ENCODE results near the gene NELL1.

Gene NELL1

DNA sequence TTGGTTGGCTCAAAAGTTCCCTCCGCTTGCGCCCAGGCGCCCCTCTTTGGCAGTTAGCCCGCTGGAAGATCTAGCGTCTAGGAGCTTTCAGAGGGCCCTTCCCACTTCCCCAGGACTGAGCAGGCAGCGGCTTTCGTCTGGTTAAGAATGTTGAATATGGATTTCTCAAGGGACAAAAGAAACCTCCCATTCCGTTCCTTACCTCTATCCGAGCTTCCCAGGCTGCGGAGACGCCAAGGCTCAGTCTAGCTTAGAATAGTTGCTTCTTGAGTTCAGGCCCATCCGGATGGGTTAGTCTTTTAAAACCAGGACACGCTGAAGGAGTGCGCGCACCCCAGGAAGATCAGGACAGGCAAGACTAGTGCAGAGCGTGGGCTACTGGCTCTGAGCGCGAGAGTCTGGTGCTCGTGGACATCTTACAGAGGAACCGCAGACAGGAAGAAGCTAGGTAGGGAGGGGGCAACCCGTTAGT is 1.6 kb downstream of the NELL1 start:
- in situ Hi-C loops (cut with HindIII; ENCODE audit: low sequenced_read_pairs) = no loop called here

DNA sequence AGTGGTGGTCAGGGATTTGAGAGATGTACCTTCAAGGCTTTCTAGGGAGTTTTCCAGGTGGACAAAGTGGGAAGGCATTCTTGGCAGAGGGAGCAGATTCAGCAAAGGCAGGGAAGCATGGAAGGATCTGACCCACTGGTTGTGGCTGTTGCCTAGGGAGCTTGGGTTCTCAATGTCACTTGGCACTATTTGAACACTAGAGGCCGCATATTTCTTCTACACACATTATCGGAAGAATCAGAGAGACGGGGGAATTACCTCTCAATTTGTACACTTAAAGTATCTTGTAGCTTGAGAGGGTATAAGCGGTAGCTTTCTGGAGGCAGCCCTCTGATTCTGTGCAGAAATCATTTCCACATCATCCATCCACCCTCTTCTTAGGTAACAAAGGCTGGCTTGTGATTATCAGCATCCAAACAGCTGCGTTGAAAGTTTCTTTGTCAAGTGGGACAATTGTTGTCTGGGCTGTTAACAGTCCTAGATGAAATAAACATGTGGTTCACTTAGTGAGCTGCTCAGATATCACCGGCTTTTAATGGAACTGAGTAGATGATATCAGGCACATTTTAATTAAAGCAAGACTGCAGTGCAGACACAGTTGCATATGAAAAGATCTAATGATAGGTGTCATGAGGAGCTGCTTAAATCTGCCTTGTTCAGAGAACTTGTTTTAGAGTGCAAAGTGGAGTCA is 2.6 kb downstream of the NELL1 start:
- no peak overlapping the region for H3K4me3 ChIP-seq (ENCODE audit: low read depth, low read length)
- in situ Hi-C loops (cut with HindIII; ENCODE audit: low sequenced_read_pairs) = no loop called here
- DNase-seq (ENCODE audit: low read depth) = no peak
- peak; percentile 34 for TF ChIP-seq CTCF (IDR thresholded peaks at IDR 0.05; ENCODE audit: low read depth, low read length, missing control alignments)

More for the DNA sequence above, 1.6 kb downstream of the NELL1 start:
- no peak overlapping the region for H3K4me3 ChIP-seq (ENCODE audit: low read depth, low read length)
- no peak for TF ChIP-seq CTCF (IDR thresholded peaks at IDR 0.05; ENCODE audit: low read depth, low read length, missing control alignments)
- no peak for DNase-seq (ENCODE audit: low read depth)

- in situ Hi-C loops (cut with HindIII; ENCODE audit: low sequenced_read_pairs) = no loop called here
- no peak for DNase-seq (ENCODE audit: low read depth)
- no peak overlapping the region for H3K4me3 ChIP-seq (ENCODE audit: low read depth, low read length)
- peak; percentile 28 for TF ChIP-seq CTCF (IDR thresholded peaks at IDR 0.05; ENCODE audit: low read depth, low read length, missing control alignments)
Measured at GRCh38 chr11:20672575-20672974, 3.2 kb downstream of the NELL1 start.

DNA sequence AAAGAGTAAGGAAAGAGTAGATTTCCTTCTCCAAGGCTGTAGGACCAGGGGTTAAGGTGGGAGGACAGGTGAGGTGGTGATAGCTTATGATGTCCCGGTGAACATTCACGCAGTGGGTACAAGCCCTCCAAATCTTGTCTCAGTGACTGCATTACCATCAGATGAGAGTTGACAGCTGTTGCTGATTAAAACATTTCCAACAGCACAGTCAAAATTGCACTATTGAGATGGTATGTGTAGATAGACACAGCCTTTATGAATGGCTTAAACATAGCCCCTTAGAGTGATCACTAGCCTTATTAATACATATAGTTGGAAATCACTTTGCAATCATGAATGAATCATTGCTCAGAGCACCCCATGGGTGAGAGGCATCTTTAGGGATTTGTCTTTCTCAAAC is 7.3 kb downstream of the NELL1 start:
- no peak overlapping the region for H3K4me3 ChIP-seq (ENCODE audit: low read depth, low read length)
- TF ChIP-seq CTCF (IDR thresholded peaks at IDR 0.05; ENCODE audit: low read depth, low read length, missing control alignments) = no peak
- in situ Hi-C loops (cut with HindIII; ENCODE audit: low sequenced_read_pairs) = loop anchor here (5.0 kb wide), 1 partner anchor 36 kb away; no protein-coding TSS in a partner anchor
- no peak for DNase-seq (ENCODE audit: low read depth)

- no peak overlapping the region for H3K4me3 ChIP-seq (ENCODE audit: low read depth, low read length)
- no peak for DNase-seq (ENCODE audit: low read depth)
- no peak for TF ChIP-seq CTCF (IDR thresholded peaks at IDR 0.05; ENCODE audit: low read depth, low read length, missing control alignments)
- in situ Hi-C loops (cut with HindIII; ENCODE audit: low sequenced_read_pairs) = no loop called here
Measured at GRCh38 chr11:20688761-20689160, 19.4 kb downstream of the NELL1 start.

DNA sequence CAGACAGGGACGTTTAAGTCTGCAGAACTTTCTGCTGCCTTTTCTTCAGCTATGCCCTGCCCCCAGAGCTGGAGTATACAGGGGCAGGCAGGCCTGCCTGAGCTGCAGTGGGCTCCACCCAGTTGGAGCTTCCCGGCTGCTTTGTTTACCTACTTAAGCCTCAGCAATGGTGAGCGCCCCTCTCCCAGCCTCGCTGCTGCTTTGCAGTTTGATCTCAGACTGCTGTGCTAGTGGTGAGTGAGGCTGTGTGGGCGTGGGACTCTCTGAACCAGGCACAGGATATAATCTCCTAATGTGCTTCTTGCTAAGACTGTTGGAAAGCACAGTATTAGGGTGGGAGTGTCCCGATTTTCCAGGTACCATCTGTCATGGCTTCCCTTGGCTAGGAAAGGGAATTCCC is 38.5 kb downstream of the NELL1 start:
- in situ Hi-C loops (cut with HindIII; ENCODE audit: low sequenced_read_pairs) = no loop called here
- no peak for DNase-seq (ENCODE audit: low read depth)
- no peak overlapping the region for H3K4me3 ChIP-seq (ENCODE audit: low read depth, low read length)
- no peak for TF ChIP-seq CTCF (IDR thresholded peaks at IDR 0.05; ENCODE audit: low read depth, low read length, missing control alignments)
